GM19025 (cell line): ENCODE measurements around the gene CACNA1D.
"Not testable (repeated sequence)": the region's sequence is repeated elsewhere in the genome, so short reads cannot be mapped to it uniquely, and the experiment has no call there.

ENCODE experiments used
- ATAC-seq: cut with Tn5 transposase; IDR thresholded peaks from one replicate; pipeline ENCODE4 v1.9.1; 2021; ENCODE audit warnings: mild to moderate bottlenecking, low read depth, moderate library complexity; ENCODE audit not compliant: unreplicated experiment

CACNA1D gene

DNA sequence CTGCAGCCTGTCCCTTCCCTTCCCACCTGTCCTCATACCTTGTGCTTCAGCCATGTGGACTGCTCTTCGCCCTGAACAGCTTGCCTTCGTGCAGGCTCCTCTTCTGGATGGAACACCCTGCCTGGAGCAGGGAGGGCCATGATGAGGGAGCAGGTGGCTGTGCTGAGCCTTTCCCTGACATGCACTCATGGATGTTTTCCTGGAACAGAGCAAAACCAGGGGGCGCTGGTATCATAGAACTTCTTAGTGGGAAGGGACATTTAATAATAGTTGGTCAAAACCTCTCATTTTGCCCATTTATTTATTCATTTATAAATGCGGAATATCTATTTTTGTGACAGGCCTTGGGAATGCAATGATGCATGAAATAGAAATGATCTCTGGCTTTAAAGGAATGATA is 149.3 kb downstream of the CACNA1D start:
- no peak for ATAC-seq

DNA sequence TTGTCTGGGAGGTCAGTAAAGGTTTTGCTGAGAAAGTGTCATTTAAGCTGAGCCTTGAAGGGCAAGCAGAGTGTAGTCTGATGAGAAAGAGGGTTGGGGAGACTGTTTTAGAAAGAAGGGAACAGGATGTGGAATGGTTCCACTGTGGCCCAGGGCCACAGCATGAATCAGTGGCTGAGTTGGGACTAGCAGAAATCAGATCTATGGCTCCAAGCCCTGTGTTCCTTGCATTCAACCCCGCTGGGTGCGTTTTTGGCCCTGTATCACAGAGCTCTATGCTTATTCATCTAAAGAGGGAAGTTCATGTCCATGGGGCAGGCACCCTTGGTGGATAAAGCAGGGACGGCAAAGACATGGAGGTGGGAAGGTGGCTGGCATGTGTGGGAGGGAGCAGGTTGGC is 151.3 kb downstream of the CACNA1D start:
- ATAC-seq: no peak

DNA sequence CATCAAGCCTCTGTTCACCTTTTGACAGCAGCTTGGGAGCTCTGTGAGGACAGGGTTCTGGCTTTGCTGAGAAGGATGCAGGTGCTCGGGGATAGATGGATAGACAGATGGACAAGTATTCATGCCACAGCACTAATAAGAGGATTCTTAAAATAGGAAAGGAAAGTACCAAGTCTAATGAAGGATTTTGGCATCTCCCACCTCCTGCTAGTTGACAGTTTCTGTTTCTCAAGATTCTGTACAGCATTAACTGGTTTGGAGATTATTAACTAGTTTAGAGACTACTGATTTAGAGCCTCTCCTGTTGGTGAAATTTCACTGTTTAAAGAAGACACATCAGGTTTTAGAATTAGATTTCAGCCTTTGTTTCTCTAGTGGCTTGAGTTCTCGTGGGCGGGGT is 152.3 kb downstream of the CACNA1D start:
- ATAC-seq: peak; percentile 54

DNA sequence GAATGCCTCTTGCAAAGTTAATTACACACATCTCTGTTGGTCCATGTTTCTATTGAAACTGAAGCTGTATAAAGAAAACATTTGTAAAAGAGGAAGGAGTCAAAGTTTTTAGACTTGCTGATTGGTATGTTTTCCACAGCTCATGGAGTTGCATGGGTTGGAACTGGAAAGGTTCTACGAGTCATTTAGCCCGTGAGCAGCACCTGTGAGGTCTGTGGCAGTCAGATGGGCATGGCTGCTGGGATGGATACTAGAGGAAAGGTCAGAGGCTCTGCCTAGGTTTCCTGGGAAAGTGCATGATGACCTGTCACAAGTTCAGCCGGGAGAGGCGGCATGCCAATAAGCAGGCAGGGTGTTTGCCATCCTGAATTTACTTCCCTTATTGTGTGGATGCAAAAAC is 155.4 kb downstream of the CACNA1D start:
- no peak for ATAC-seq

DNA sequence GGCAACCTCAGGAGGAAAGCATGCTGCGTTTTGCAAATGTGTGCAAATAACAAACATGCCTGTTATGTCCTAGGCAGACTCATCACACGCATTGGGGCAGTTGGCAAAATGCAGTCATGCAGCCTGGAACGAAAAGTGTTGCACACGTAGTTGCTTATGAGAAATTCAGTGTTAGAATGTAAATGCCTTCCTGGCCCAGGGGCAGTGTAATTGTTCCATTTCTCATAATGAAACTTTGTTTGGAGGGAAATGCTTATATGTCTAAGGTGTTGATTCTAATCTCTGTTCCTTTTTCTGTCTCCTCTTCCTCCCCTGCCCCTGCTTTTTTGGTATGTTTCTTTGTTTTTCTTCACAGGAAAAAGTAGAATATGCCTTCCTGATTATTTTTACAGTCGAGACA is 156.0 kb downstream of the CACNA1D start:
- ATAC-seq: peak; percentile 51

DNA sequence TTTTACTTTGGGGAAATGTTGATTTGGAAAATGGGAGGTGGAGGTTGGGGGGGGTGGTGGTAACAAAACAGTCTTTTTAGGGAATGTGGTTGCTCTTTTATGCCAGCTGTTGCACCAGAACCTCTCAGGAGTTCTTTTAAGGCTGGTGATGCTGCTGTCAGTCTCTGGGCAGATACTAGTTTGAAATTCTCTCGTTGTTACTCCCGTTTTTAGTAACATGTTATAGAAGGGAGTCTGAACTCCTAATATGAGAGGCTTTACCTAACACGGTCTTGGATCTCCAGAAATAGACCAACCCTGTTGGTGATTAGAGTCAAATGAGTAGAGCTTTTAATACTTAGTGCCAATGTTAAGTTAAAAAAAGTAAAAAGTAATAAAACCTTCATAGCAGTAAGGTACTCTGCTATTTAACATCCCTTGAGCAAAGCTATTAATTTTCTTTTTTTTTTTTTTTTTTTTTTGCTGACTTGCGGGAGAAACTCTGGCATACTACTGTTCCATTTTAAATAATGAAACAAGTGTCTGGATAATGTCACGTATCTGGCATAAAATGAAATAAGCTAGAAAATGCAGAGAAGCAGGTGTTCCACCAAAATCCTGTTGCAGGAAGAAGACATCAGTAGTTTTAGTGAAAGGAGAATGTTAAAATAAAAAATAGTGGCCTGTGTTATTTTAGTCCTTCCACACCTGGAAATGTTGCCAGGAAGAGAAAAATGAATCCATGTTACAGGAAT is 156.7 kb downstream of the CACNA1D start:
- ATAC-seq: no peak

DNA sequence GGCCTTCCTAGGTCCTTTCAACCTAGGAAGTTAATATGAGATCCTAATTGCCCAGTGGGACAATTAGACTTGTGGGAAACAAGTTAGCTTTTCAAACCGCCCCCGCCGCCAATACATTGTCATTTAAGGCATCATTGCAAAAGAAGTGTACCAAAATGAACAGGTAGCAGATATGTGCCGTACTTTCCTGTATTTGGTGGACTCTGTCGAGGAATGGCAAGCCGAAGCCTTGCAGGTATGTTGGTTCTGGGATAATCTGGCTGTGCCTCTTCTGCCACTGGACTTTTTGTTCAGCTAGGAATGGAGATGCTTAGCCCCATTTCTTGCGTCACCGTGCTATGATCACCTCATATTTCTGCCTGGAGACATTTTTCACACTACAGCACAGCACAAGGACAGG is 157.5 kb downstream of the CACNA1D start:
- ATAC-seq: no peak

DNA sequence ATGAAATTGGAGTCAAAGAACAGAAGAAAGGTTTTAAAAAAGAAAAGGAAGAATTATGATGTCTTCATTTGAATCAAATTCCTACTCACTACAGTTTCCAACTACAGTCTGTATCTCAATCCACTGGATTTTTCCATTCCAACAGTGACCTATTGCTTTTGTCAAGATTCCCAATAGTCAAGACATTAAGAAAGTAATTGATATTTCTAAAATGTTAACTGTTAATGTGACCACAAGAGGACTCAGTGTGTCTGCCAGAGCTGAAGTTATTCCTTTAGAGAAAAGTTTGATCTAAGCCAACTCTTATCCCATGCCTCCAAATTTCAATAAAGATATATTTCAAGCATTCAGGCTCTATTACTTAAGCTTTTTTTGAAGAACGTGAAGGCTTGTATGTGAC is 163.2 kb downstream of the CACNA1D start:
- no peak for ATAC-seq

DNA sequence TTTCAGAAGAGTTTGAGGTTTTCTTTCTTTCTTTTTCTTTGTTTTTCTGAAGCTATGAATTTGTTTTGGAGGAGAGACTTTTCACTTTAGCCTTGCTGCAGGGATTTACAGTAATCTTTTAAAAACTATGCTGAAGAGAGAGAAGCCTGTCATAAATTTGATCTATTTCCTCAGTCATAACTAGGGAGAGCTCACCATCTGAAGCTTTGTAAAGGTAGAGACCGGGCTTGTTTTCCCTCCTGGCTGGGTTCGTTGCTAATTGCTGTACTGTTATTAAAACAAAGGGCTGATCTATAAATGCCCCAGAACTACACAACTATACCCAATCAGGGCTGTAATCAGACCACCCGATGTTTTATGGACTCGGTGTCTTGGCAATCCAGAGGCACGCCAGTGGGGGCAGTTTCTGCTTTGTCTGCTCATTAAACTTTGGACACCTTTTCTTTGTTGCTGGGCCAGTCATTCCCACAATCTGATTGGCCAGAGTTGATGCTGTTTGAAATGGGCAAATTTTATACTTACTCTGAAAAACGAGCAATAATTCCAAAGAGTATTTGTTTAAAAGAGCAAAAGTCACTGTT is 164.3 kb downstream of the CACNA1D start:
- no peak for ATAC-seq

DNA sequence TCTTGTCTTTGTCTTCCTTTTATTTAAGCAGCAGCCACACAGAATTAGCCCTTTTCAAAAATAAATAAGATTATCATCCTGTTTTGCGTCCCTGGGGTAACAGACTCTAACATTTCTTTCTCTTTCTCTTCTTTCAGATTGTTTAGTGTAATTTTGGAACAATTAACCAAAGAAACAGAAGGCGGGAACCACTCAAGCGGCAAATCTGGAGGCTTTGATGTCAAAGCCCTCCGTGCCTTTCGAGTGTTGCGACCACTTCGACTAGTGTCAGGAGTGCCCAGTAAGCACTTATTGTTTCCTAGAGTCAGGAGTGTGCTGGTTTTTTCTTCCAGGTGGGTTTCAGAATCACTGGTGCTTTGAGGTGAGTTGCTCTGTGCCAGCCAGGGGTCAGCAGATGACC is 165.6 kb downstream of the CACNA1D start:
- ATAC-seq: no peak

DNA sequence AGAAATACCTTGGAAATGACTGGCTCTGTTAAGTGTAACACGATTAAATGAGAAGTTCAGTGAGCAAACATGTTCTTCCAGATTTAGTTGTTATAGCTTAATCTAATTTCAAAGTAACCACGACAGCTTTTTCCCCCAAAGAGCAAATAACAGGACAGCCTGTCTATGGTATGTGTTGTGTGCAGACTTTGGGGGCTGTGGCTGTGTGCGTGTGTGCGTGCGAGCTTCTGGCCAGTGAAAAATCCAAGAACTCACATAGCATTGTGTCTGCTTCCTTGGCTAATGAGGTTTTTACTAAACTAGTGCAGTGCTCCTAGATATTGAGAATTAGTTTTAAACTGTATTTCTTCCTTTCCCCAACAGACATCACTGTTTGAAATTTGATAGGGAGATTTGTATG is 167.1 kb downstream of the CACNA1D start:
- no peak for ATAC-seq

DNA sequence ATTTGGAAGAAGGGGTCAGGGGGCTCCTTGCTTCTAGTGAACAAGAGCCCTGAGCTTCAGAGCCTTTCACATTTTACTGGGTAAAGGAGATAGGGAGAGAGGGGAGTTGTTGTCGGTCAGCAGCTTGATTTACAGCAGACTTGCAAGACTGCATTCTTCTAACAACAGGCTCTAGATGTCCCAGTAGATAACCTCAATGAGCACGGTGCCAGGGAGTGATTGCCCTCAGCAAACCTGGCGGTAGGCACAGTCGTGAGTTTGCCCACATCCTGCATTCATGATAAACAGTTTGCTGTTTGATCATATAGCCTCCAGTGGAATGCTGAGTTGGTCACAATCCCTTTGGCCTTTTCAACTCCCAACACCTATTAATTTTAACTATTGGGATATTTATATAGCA is 170.4 kb downstream of the CACNA1D start:
- ATAC-seq: not testable (repeated sequence)

DNA sequence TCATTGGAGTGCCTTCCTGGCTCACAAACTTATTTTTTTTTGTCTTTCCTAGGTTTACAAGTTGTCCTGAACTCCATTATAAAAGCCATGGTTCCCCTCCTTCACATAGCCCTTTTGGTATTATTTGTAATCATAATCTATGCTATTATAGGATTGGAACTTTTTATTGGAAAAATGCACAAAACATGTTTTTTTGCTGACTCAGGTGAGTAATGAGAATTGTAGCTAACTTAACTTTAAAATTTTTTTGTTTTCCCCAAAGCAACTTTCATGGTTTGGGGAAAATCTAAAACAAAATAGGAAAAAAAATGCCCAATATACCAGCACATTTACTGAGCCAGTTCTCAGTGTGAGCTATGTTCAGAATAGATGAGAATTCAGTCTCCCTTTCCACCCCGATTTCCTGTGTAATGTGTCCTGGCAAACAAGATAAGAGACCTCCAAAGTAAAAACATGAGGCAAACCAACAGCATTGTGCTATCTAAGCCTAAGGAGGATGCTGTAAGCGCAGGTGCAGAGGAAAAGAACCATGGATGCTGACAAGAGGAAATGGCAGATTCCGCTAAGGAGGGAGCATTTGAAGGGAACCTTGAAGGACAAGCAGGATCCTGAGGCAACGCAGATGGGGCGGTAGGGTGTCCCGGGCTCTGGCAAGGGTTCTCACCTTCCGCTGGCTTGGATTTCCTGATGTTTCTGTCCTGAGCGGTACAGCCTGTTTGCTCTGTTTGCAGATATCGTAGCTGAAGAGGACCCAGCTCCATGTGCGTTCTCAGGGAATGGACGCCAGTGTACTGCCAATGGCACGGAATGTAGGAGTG is 171.4 kb downstream of the CACNA1D start:
- ATAC-seq: no peak

DNA sequence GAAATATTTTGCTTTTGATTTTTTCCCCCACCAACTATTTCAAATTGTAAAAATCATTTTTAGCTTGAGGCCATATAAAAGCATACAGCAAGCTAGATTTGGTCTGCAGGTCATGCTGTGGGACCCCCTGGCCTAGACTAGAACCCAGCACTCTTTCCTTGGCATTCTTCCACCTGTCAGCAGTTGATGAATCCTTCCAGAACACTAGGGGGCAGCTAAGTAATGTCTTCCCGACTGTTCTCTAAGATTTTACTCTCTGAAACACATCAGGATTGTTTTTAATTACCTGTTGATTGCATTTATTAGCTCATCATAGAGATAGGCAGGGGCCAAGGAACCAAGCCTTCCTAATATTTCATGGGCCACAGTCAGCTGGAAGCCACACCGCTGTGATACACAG is 174.5 kb downstream of the CACNA1D start:
- no peak for ATAC-seq

DNA sequence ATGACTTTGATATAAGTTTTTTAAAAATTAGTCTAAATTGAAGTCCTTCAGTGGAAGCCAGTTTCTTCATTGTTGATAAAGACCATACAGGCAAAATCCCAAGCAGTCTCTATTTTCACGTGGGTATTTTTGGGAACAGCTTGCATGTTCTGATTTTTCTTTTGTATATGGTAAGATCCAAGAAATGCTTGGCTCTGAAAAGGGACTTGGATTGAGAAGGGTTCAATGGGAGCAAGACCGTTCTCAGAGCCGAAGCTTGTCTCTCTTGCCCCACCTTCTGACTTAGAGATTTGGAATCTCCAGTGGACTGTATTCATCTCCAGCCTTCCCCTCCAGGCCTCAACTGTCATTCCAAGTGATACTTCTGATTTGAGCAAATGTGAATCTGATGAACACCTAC is 176.3 kb downstream of the CACNA1D start:
- no peak for ATAC-seq

DNA sequence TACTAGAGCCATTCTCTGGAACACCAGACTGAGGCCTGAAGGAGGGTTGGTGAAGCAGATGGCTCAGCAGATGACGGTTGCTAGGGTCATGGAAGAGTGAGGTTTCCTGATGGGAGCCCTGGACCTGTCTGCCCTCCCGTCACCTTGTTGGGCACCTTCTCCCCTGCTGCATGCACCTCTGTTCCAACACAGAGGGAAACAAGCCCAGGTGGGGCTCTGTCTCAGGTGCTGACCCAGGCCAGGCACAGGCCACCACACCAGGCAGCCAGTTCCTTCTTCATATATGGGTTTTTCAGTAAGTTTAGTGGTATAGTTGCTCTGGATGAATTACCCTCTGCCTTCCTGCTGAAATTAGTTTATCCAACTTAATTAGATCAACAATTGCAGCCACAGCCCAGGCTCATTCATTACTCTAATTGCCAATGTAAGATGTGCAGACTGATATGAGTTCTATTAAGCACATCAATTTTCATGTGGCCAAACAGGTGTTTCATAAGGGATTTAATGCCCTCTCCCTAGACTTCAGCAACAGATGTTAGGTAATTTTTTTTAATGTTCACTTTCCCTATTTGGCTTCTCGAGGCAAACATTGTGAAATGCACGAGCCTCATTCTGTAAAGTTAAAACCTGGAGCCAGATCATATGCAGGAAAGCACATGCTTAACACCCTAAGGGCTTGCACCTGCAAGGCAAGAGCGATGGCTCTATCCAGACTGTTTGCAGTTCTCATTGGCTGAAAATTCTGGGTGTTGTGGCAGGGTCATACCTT is 177.0 kb downstream of the CACNA1D start:
- no peak for ATAC-seq

DNA sequence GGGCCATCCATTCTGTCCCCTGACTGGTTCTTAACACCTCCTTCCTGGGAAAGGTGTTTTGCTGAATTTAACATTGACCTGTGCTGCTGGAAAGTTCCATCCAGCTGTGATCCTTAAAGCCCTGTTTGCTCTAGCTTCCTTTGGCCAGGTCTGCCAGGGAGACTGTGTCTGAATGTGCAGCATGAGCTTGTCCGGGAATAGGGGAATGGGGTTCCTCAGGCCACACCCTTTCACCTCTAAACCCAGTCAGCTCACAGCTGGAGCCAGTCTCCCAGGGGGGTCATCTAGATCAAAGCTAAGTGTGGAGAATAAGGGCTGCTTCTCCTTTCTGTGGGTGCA is 177.5 kb downstream of the CACNA1D start:
- ATAC-seq: no peak

DNA sequence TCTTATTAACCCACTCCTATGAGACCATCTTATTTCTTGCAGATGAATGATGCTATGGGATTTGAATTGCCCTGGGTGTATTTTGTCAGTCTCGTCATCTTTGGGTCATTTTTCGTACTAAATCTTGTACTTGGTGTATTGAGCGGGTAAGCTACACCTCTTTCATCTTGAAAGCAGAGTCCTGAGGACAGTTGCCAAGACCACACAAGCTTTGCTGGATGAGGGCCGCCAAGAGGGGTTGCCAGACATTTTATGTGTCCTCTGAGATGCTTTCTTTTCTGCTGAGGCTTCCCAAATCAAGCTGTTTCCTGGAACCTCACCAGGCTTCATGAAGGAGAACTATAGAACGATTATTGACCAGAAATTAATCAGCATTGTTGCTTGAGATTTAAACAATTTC is 178.6 kb downstream of the CACNA1D start:
- ATAC-seq: no peak

DNA sequence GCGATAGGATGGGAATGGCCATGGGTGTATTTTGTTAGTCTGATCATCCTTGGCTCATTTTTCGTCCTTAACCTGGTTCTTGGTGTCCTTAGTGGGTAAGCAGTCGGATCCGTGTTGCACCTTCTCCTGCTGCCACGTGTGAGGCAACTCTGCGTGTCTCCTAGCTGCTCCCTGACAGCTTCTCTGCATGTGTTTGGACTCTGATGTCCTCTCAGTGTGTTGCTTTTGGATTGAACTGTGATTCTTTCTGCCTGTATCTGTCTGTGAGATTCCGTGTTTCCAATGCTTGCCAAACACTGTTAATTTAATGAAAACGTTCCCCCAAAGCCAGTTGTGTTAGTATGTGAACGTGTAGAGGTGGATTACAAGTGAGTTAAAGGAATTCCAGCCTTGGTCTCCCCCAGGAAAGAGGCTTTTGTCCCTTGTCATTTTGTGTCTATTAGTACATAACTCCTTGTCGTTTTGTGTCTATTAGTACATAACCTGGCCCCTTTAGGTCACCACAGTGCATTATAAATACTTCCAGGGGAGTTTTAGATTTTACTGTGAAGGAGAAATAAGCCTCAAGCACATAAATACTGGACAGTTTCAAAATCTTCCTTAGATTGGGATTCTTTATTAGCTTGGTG is 179.4 kb downstream of the CACNA1D start:
- no peak for ATAC-seq

DNA sequence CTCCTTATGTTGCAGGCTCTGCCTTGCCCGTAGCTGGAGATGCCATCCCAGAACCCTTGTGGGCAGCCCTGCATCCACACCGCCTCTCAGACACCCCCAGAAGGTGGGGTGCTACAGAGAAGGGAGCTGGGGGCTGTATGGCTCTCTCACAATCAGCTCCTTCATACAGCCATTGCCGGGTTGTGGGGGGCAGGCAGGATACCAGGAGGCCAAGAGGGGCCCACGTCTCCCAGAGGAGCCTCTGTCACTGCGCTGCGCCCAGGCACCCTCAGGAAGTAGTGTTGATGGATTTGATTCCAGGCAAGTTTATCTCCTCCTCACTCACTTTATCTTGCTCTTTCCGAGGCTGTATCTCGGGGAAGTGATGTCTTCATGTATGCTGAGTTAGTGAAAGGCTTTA is 180.2 kb downstream of the CACNA1D start:
- ATAC-seq: no peak
